Fibroblast of gingiva (primary cell): ENCODE data around the gene TMEM94.

Experiments used
- DNase-seq: peaks from one replicate; pipeline ENCODE4 v3.0.0-alpha.2; 2011; ENCODE audit warnings: low read depth

The TMEM94 gene

GRCh38 chr17:75526555-75527270 is 70.3 kb downstream of the TMEM94 start:
- no peak for DNase-seq

GRCh38 chr17:75530837-75531720 is 74.6 kb downstream of the TMEM94 start:
- no peak for DNase-seq

GRCh38 chr17:75531721-75532072 is 75.3 kb downstream of the TMEM94 start:
- DNase-seq: no peak

GRCh38 chr17:75535119-75535537 is 78.7 kb downstream of the TMEM94 start:
- DNase-seq: no peak

- DNase-seq: no peak
Observed at GRCh38 chr17:75535871-75536270, 79.4 kb downstream of the TMEM94 start.

- DNase-seq: no peak
Observed at GRCh38 chr17:75536366-75536765, 79.9 kb downstream of the TMEM94 start.

- DNase-seq: no peak
Observed at GRCh38 chr17:75539967-75540729, 83.7 kb downstream of the TMEM94 start.

- no peak for DNase-seq
Observed at GRCh38 chr17:75540923-75541503, 84.6 kb downstream of the TMEM94 start.

GRCh38 chr17:75542229-75542628 is 85.8 kb downstream of the TMEM94 start:
- DNase-seq: no peak

- DNase-seq: no peak
Observed at GRCh38 chr17:75542728-75543336, 86.4 kb downstream of the TMEM94 start.

- no peak for DNase-seq
Observed at GRCh38 chr17:75544250-75544649, 87.8 kb downstream of the TMEM94 start.

- no peak for DNase-seq
Observed at GRCh38 chr17:75546181-75546580, 89.7 kb downstream of the TMEM94 start.

GRCh38 chr17:75547091-75547490 is 90.7 kb downstream of the TMEM94 start:
- no peak for DNase-seq

GRCh38 chr17:75548813-75549212 is 92.4 kb downstream of the TMEM94 start:
- DNase-seq: no peak
